SK-N-SH (cell line): ENCODE data around the gene ZBTB7A. TPM values are rescaled to one million over a fixed set of nuclear protein-coding genes. Genes with fewer than 3 reads are reported as not detected.

Experiments
- CTCF ChIA-PET: fragments of 300-600, 350-600 bp; formaldehyde crosslinking; extraction: SDS; loops from one replicate; lab custom pipeline; 2021; lab: Yijun Ruan, JAX
- POLR2A ChIA-PET: fragments of 350-600 bp; sonication (Branson Sonifier 250); formaldehyde crosslinking; extraction: SDS; loops from one replicate; lab custom pipeline; 2020; ENCODE audit warnings: antibody characterized with exemption, inconsistent platforms; lab: Yijun Ruan, JAX
- DNase-seq: peaks from one replicate; pipeline ENCODE4 v3.0.0; 2012
- H2AFZ ChIP-seq: fragments of 200-600 bp; sonication (generic); 2 replicates; pipeline ENCODE4 v1.8.1; 2016; ENCODE audit warnings: antibody characterized with exemption, mild to moderate bottlenecking, low read depth
- H3F3A ChIP-seq: fragments of 200-600 bp; sonication (generic); replicated peaks from 2 replicates; pipeline ENCODE3; 2016; ENCODE audit warnings: antibody characterized with exemption, mild to moderate bottlenecking; ENCODE audit not compliant: insufficient read depth
- H3K27ac ChIP-seq, 2 experiments: fragments of 200-500 bp in 1 of 2; fragments of 200-600 bp in 1 of 2; sonication (Bioruptor generic) in 1 of 2; sonication (generic), shearing (Covaris generic) in 1 of 2; 2 replicates each; pipeline versions ENCODE4 v1.5.1 to v1.6.1; 2014 to 2016; ENCODE audit warnings: low read depth in 2 of 2, inconsistent platforms in 1 of 2, low read length in 1 of 2, mild to moderate bottlenecking in 1 of 2, mixed read lengths in 1 of 2
- H3K27me3 ChIP-seq: fragments of 200-600 bp; sonication (generic), shearing (Covaris generic); 2 replicates; pipeline ENCODE4 v1.6.1; 2016; ENCODE audit warnings: mixed run types; ENCODE audit not compliant: insufficient read depth
- H3K36me3 ChIP-seq, 2 experiments: fragments of 200-500 bp in 1 of 2; fragments of 200-600 bp in 1 of 2; sonication (Bioruptor generic) in 1 of 2; sonication (generic) in 1 of 2; replicated peaks in 1 of 2; 2 replicates each; pipeline versions ENCODE3 to v1.5.1; 2014 to 2016; ENCODE audit warnings: low read length in 1 of 2, mild to moderate bottlenecking in 1 of 2; ENCODE audit not compliant: insufficient read depth in 2 of 2, control insufficient read depth in 1 of 2
- H3K4me1 ChIP-seq, 2 experiments: fragments of 200-500 bp in 1 of 2; fragments of 200-600 bp in 1 of 2; sonication (Bioruptor generic) in 1 of 2; sonication (generic), shearing (Covaris generic) in 1 of 2; 2 replicates each; pipeline versions ENCODE4 v1.5.1 to v1.6.1; 2014 to 2016; ENCODE audit warnings: low read depth in 1 of 2, low read length in 1 of 2, mixed run types in 1 of 2; ENCODE audit not compliant: insufficient read depth in 2 of 2, control insufficient read depth in 1 of 2
- H3K4me2 ChIP-seq: fragments of 200-600 bp; sonication (generic), shearing (Covaris generic); 2 replicates; pipeline ENCODE4 v1.6.1; 2017; ENCODE audit warnings: mixed run types
- H3K4me3 ChIP-seq, 2 experiments: fragments of 200-500 bp in 1 of 2; fragments of 200-600 bp in 1 of 2; sonication (Bioruptor generic) in 1 of 2; sonication (generic), shearing (Covaris generic) in 1 of 2; 2 replicates each; pipeline versions ENCODE4 v1.5.1 to v1.8.1; 2014 to 2016; ENCODE audit warnings: low read depth in 2 of 2, inconsistent platforms in 1 of 2, low read length in 1 of 2, mild to moderate bottlenecking in 1 of 2, mixed read lengths in 1 of 2, moderate library complexity in 1 of 2
- H3K79me2 ChIP-seq: fragments of 200-600 bp; sonication (generic); 2 replicates; pipeline ENCODE4 v1.8.1; 2017; ENCODE audit warnings: mild to moderate bottlenecking; ENCODE audit not compliant: insufficient read depth
- H3K9ac ChIP-seq: fragments of 200-600 bp; sonication (generic); 2 replicates; pipeline ENCODE4 v1.6.1; 2017; ENCODE audit warnings: mixed run types
- H3K9me2 ChIP-seq: fragments of 200-600 bp; sonication (generic); 2 replicates; pipeline ENCODE4 v1.6.1; 2017; ENCODE audit warnings: mixed run types
- H3K9me3 ChIP-seq: fragments of 200-600 bp; sonication (generic); 2 replicates; pipeline ENCODE4 v1.6.1; 2017; ENCODE audit warnings: mixed run types, mild to moderate bottlenecking, moderate library complexity
- H4K20me1 ChIP-seq: fragments of 200-600 bp; sonication (generic); 2 replicates; pipeline ENCODE4 v1.6.1; 2017; ENCODE audit warnings: mild to moderate bottlenecking, mixed run types; ENCODE audit not compliant: insufficient read depth
- CTCF ChIP-seq: fragments of 200-600 bp; sonication (generic); IDR thresholded peaks from 2 replicates; pipeline ENCODE4 v1.6.1; 2017; ENCODE audit warnings: antibody characterized with exemption, mild to moderate bottlenecking, moderate library complexity
- ELF1 ChIP-seq: IDR thresholded peaks from 2 replicates; pipeline ENCODE4 v1.4.0; 2012
- GATA2 ChIP-seq: sonication (generic); formaldehyde crosslinking; IDR thresholded peaks from 2 replicates; pipeline ENCODE4 v1.5.0; 2020; ENCODE audit warnings: mild to moderate bottlenecking, missing genetic modification reagents
- IRF3 ChIP-seq: fragments of 150-350 bp; IDR thresholded peaks from 2 replicates; pipeline ENCODE4 v1.6.1; 2016; ENCODE audit warnings: mild to moderate bottlenecking, low read depth, low read length
- MEF2A ChIP-seq: IDR thresholded peaks from 2 replicates; pipeline ENCODE4 v1.4.0; 2012; ENCODE audit warnings: low read depth, borderline replicate concordance
- SMC3 ChIP-seq: IDR thresholded peaks from 2 replicates; pipeline ENCODE4 v1.6.1; 2012; ENCODE audit warnings: low read depth, low read length, improper control_type of control experiment
- WGBS: methylation state at CpG from one replicate; pipeline ENCODE4 v1.1.6; 2017; ENCODE audit warnings: low lambda C conversion rate; 5-methylcytosine and 5-hydroxymethylcytosine counted together
- polyA plus RNA-seq, 3 experiments: library from polyadenylated mRNA; depleted of rRNA; stranded (reverse); fragments of >200 nt; gene quantifications; 2 replicates each; pipeline ENCODE4 v1.2.3, GENCODE V29; 2012
- TF ChIP-seq, protein P1 (sequence below): IDR thresholded peaks from 2 replicates; pipeline ENCODE4 v1.4.0; 2012; ENCODE audit warnings: low read depth, borderline replicate concordance
- TF ChIP-seq, protein P2 (sequence below): fragments of 150-350 bp; IDR thresholded peaks from 2 replicates; pipeline ENCODE4 v1.6.1; 2017; ENCODE audit warnings: antibody characterized with exemption, low read length, low read depth, borderline replicate concordance

The ZBTB7A gene
- polyA plus RNA-seq, 1 of the 3 experiments (the other 2 are of a cell fraction): 7.4 TPM

DNA sequence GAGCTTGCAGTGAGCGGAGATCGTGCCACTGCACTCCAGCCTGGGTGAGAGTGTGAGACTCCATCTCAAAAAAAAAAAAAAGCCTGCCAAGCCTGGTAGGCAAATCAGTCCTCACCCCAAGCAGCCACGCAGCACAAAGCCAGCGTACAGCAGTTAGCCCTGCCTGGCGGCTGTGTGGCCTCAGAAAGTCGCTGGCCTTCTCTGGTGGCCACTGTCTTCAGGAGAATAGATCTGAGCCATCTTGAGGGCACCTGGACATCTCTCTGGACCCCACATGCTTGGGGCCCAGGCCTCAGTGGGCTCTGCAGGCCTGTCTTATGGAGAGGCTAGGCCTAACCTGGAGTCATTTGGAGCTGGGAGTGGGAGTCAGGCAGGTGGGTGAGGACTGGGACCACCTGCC, 36.1 kb downstream of the ZBTB7A start:
- POLR2A ChIA-PET: no interaction called here
- Histone ChIP-seq H3K79me2 (no peaks in the 10 kb centered on the region; the same call in 1 of the 2 replicates), H3K27ac (no peak overlapping the region), H3F3A (no peaks in the 10 kb centered on the region), H2AFZ (no peak overlapping the region), H3K27me3 (no peaks in the 10 kb centered on the region), H3K4me2 (no peak overlapping the region), H3K9me2 (no peaks in the 10 kb centered on the region), H3K4me1 (no peaks in the 10 kb centered on the region), H3K36me3 (peaks cover 0 to 31% of the 10 kb centered on the region in 2 experiments), H3K4me3 (no peak overlapping the region), H4K20me1 (no peaks in the 10 kb centered on the region), H3K9ac (no peak overlapping the region), H3K9me3 (no peaks in the 10 kb centered on the region)
- DNase-seq: no peak
- WGBS: 98% methylated on average over 5 of the region's 6 CpGs
- TF ChIP-seq ELF1 (no peak), GATA2 (CRISPR knock-in tag) (no peak), IRF3 (no peak), SMC3 (no peak)
- CTCF ChIA-PET: no interaction called here

DNA sequence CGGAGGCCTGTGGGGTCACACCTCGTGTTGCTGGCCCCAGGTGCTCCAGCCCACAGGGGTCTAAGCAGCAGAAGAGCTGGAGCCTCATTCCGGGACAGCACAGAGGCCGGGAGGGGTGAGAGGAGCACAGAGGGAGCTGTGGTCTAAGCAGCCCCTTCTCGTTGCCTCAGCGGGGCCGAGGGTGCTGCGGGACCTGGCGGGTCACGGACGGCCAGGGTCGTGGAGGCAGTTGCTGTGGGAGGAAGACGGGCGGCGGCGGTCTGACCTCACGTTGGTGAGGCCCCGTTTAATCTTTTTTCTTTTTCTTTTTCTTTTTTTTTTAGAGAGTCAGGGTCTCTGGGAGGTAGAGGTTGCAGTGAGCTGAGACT, 37.5 kb downstream of the ZBTB7A start:
- H3K36me3 ChIP-seq: peaks cover 0 to 32% of the 10 kb centered on the region in 2 experiments
- no peaks in the 10 kb centered on the region for H3K27me3 ChIP-seq
- POLR2A ChIA-PET: interaction anchor here (0.9 to 1.3 kb wide), 2 partner anchors 12 to 15 kb away, joined by 3 read pairs; no protein-coding TSS in a partner anchor
- no peaks in the 10 kb centered on the region for H3K4me1 ChIP-seq
- no peaks in the 10 kb centered on the region for H4K20me1 ChIP-seq
- H3K27ac ChIP-seq: no peak overlapping the region
- no peak overlapping the region for H3K9ac ChIP-seq
- H3K4me2 ChIP-seq: no peak overlapping the region
- H3K4me3 ChIP-seq: no peak overlapping the region
- TF ChIP-seq, protein P1, sequence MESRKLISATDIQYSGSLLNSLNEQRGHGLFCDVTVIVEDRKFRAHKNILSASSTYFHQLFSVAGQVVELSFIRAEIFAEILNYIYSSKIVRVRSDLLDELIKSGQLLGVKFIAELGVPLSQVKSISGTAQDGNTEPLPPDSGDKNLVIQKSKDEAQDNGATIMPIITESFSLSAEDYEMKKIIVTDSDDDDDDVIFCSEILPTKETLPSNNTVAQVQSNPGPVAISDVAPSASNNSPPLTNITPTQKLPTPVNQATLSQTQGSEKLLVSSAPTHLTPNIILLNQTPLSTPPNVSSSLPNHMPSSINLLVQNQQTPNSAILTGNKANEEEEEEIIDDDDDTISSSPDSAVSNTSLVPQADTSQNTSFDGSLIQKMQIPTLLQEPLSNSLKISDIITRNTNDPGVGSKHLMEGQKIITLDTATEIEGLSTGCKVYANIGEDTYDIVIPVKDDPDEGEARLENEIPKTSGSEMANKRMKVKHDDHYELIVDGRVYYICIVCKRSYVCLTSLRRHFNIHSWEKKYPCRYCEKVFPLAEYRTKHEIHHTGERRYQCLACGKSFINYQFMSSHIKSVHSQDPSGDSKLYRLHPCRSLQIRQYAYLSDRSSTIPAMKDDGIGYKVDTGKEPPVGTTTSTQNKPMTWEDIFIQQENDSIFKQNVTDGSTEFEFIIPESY: no peak
- TF ChIP-seq, protein P2, sequence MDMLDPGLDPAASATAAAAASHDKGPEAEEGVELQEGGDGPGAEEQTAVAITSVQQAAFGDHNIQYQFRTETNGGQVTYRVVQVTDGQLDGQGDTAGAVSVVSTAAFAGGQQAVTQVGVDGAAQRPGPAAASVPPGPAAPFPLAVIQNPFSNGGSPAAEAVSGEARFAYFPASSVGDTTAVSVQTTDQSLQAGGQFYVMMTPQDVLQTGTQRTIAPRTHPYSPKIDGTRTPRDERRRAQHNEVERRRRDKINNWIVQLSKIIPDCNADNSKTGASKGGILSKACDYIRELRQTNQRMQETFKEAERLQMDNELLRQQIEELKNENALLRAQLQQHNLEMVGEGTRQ: no peak
- TF ChIP-seq MEF2A (no peak), SMC3 (no peak), CTCF (no peak)
- TF ChIP-seq, all 33 proteins: peak for 0
- Histone ChIP-seq H3K79me2 (no peaks in the 10 kb centered on the region; the same call in 1 of the 2 replicates), H3K9me3 (no peaks in the 10 kb centered on the region), H3F3A (no peaks in the 10 kb centered on the region), H3K9me2 (no peaks in the 10 kb centered on the region), H2AFZ (no peak overlapping the region)
- CTCF ChIA-PET: no interaction called here
- DNase-seq: no peak
- 95% methylated on average over 14 of the region's 18 CpGs for WGBS
